ENCODE results near the gene FOLH1. TPM values are rescaled to one million over a fixed set of nuclear protein-coding genes. Genes with fewer than 3 reads are reported as not detected.

Gene FOLH1
- total RNA-seq (2016; rRNA removed; fragmentation: Illumina TruSeq; extraction: Trizol), result not detected in 2 replicates
- not detected in 2 replicates for total RNA-seq (2016; cell fraction: cytosol; rRNA removed; fragmentation: Illumina TruSeq; extraction: Trizol; ENCODE audit: low read depth)
- not detected in 2 replicates for total RNA-seq (2016; cell fraction: insoluble cytoplasmic fraction; rRNA removed; fragmentation: Illumina TruSeq; extraction: Trizol)
- not detected in 2 replicates for total RNA-seq (2016; cell fraction: membrane; rRNA removed; fragmentation: Illumina TruSeq; extraction: Trizol)
- total RNA-seq (2016; cell fraction: nucleus; rRNA removed; fragmentation: Illumina TruSeq; extraction: Trizol), result not detected in 2 replicates
- 0.18 TPM in 1 of 2 replicates, not detected in the other for polyA plus RNA-seq (2011; rRNA removed)
- not detected in 2 replicates for polyA plus RNA-seq (2011; cell fraction: cytosol; rRNA removed)
- not detected in 2 replicates for polyA plus RNA-seq (2011; cell fraction: nucleus; rRNA removed)
- polyA plus RNA-seq (2012), result not detected in 2 replicates
- polyA plus RNA-seq (2016; cell fraction: cytosol; fragmentation: Illumina TruSeq; extraction: Trizol; ENCODE audit: low read depth), result not detected in 2 replicates
- polyA plus RNA-seq (2016; cell fraction: insoluble cytoplasmic fraction; fragmentation: Illumina TruSeq; extraction: Trizol; ENCODE audit: low read depth), result not detected in 2 replicates
- not detected in 2 replicates for polyA plus RNA-seq (2016; cell fraction: membrane; fragmentation: Illumina TruSeq; extraction: Trizol; ENCODE audit: low read depth)
- not detected in 2 replicates for polyA plus RNA-seq (2016; cell fraction: nucleus; fragmentation: Illumina TruSeq; extraction: Trizol; ENCODE audit: insufficient read depth, low read depth)
- polyA minus RNA-seq (2011; rRNA and poly(A)+ RNA removed; ENCODE audit: low replicate concordance), result not detected in 2 replicates
- polyA minus RNA-seq (2011; cell fraction: cytosol; rRNA and poly(A)+ RNA removed), result not detected in 2 replicates
- not detected in 2 replicates for polyA minus RNA-seq (2011; cell fraction: nucleus; rRNA and poly(A)+ RNA removed)
- Bru-seq, nascent RNA, result not detected
- BruChase-seq, experiment 1, labeled RNA remaining after a 6-hour chase, result not detected
- not detected for BruChase-seq, experiment 2, labeled RNA remaining after a 2-hour chase
- long read RNA-seq, experiment 1, result 0 reads
- long read RNA-seq, experiment 2, result 0 reads

GRCh38 chr11:49208006-49208721, at the start of gene FOLH1:
TSS of gene FOLH1 (minus strand) at chr11:49208602. CDS start at chr11:49208409, 193 bp downstream.
- no peak within 1 kb of the TSS for H3K27ac ChIP-seq (ENCODE audit: extremely low read length, insufficient read depth, low read length)
- BruUV-seq (replicated peaks), result no TSS peak
- H3K79me2 ChIP-seq (ENCODE audit: insufficient read depth, low read length), result no peaks in the 10 kb centered on the region
- H3K36me3 ChIP-seq (replicated peaks in 1 of 2; ENCODE audit: control insufficient read depth in 1 of 2, insufficient read depth in 2 of 2, low read length in 2 of 2), result no peaks in the 10 kb centered on the region
- H3K4me3 ChIP-seq (replicated peaks in 1 of 3; ENCODE audit: insufficient read depth in 1 of 3, low read depth in 2 of 3, low read length in 3 of 3), result peak within 1 kb of the TSS in 1 of 3 experiments; percentile 37; a peak in 1 of 6 replicates
- ChIA-PET CTCF (ENCODE audit: low intra/inter-chr PET ratio, low total read pairs) (no interaction called here), POLR2A (no interaction called here)
- peak within 1 kb of the TSS; percentile 32; the same call in 1 of the 2 replicates for H3K4me2 ChIP-seq (ENCODE audit: low read depth, low read length)
- intact Hi-C loops (cut with micrococcal nuclease; ENCODE audit: unreplicated experiment) (no loop called here), in situ Hi-C loops (cut with HindIII; ENCODE audit: extremely low pct_ligation_motif_present, low pct_unique_long_range_greater_than_20kb) (no loop called here)
- no peaks in the 10 kb centered on the region for H3K9me3 ChIP-seq (ENCODE audit: low read length)
- no peaks in the 10 kb centered on the region for H3K4me1 ChIP-seq (ENCODE audit: insufficient read depth, low read length)
- no peak within 1 kb of the TSS for H3K9ac ChIP-seq (ENCODE audit: insufficient read depth, low read depth, low read length)
- no peak for DNase-seq (ENCODE audit: low spot score)
- peak; percentile 76 for ATAC-seq
- H2AFZ ChIP-seq (ENCODE audit: low read length), result no peak within 1 kb of the TSS
- H3K27me3 ChIP-seq (ENCODE audit: control insufficient read depth in 1 of 2, insufficient read depth in 2 of 2, low read length in 2 of 2), result no peaks in the 10 kb centered on the region
- H4K20me1 ChIP-seq (ENCODE audit: insufficient read depth, low read length), result no peaks in the 10 kb centered on the region
- WGBS (ENCODE audit: low lambda C conversion rate), result 25% methylated on average over 18 of the region's 48 CpGs
- FAIRE-seq, result no peak
- TF ChIP-seq SMARCE1 (IDR thresholded peaks at IDR 0.05; ENCODE audit: borderline replicate concordance), result no peak
- no peak for TF ChIP-seq POLR2AphosphoS5 (IDR thresholded peaks at IDR 0.05; ENCODE audit: low read depth, low read length)
- TF ChIP-seq HDAC6 (IDR thresholded peaks at IDR 0.05; ENCODE audit: low read depth, low read length), result no peak
- TF ChIP-seq HINFP (CRISPR knock-in tag; IDR thresholded peaks at IDR 0.05; ENCODE audit: low read depth), result no peak
- TF ChIP-seq IRF1 (CRISPR knock-in tag; IDR thresholded peaks at IDR 0.05; ENCODE audit: low read depth), result no peak
- TF ChIP-seq HMGA1 (CRISPR knock-in tag; conservative IDR thresholded peaks at IDR 0.05), result no peak
- no peak for TF ChIP-seq ZNF512B (CRISPR knock-in tag; IDR thresholded peaks at IDR 0.05; ENCODE audit: borderline replicate concordance)
- TF ChIP-seq ZFP36 (IDR thresholded peaks at IDR 0.05; ENCODE audit: borderline replicate concordance, low read depth, low read length, partially characterized antibody), result no peak
- TF ChIP-seq ZNF878 (CRISPR knock-in tag; IDR thresholded peaks at IDR 0.05), result no peak
- TF ChIP-seq REL (CRISPR knock-in tag; conservative IDR thresholded peaks at IDR 0.05), result no peak
- TF ChIP-seq HNRNPUL1 (IDR thresholded peaks at IDR 0.05; ENCODE audit: low read depth, low read length), result no peak
- no peak for TF ChIP-seq MYC (CRISPR knock-in tag; IDR thresholded peaks at IDR 0.05; ENCODE audit: borderline replicate concordance)
- no peak for TF ChIP-seq SRSF4 (IDR thresholded peaks at IDR 0.05; ENCODE audit: low read depth, low read length, poor library complexity, severe bottlenecking)
